Measurements from ENCODE around the gene ALKBH2. TPM values are rescaled to one million over a fixed set of nuclear protein-coding genes. Genes with fewer than 3 reads are reported as not detected.

The ALKBH2 gene
- total RNA-seq, 1 donor, result 20.7 TPM

DNA sequence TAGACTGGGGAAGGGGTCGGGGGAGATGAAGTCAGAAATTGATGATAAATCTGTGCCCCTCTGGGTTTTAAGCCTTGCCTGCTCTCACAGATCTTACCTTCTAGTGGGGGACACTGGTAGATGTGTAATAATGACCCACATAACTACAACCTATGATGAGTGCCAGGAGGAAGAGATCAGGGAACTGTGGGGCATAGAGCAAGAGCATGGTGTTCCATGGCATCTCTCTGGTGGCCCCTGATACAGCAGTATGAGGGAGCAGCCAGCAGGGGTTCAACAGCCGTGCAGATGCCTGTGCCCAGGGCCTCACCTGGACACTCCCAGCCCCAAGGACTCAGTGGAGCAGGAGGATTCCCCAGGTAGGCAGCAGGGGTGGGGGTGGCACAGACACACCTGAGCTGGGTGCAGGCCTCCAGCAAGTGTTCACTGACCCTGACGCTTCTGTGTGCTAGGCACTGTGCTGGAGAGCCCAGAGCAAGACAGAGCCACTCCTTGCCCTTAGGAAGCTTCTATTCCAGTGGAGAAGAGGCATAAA lies 28.1 kb upstream of the ALKBH2 start:
- no peak overlapping the region for H3K4me3 ChIP-seq (ENCODE audit: low read depth, low read length)
- TF ChIP-seq, protein P1, sequence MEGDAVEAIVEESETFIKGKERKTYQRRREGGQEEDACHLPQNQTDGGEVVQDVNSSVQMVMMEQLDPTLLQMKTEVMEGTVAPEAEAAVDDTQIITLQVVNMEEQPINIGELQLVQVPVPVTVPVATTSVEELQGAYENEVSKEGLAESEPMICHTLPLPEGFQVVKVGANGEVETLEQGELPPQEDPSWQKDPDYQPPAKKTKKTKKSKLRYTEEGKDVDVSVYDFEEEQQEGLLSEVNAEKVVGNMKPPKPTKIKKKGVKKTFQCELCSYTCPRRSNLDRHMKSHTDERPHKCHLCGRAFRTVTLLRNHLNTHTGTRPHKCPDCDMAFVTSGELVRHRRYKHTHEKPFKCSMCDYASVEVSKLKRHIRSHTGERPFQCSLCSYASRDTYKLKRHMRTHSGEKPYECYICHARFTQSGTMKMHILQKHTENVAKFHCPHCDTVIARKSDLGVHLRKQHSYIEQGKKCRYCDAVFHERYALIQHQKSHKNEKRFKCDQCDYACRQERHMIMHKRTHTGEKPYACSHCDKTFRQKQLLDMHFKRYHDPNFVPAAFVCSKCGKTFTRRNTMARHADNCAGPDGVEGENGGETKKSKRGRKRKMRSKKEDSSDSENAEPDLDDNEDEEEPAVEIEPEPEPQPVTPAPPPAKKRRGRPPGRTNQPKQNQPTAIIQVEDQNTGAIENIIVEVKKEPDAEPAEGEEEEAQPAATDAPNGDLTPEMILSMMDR (IDR thresholded peaks at IDR 0.05; ENCODE audit: insufficient read depth, low read length), result no peak
- DNase-seq (ENCODE audit: low read depth), result no peak

DNA sequence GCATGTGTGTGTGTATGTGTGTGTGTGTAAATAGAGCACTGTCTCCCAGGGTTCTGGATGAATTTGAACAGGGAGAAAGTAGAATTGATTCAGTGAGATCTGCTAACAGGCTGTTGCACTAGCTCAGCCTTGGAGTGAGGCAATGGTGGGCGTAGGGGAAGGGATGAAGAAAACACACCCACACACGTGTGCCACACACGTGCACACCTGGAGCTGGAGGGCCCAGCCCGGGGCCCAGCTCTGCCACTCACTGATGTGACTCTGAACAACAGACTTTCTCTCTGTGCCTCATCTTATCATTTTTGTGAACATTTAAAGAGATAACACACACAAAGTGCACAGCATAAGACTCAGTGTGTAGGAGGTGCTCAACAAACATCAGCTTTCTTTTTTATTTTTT lies 27.3 kb upstream of the ALKBH2 start:
- H3K4me3 ChIP-seq (ENCODE audit: low read depth, low read length), result no peak overlapping the region
- TF ChIP-seq, protein P1 (IDR thresholded peaks at IDR 0.05; ENCODE audit: insufficient read depth, low read length), result no peak
- DNase-seq (ENCODE audit: low read depth), result no peak

DNA sequence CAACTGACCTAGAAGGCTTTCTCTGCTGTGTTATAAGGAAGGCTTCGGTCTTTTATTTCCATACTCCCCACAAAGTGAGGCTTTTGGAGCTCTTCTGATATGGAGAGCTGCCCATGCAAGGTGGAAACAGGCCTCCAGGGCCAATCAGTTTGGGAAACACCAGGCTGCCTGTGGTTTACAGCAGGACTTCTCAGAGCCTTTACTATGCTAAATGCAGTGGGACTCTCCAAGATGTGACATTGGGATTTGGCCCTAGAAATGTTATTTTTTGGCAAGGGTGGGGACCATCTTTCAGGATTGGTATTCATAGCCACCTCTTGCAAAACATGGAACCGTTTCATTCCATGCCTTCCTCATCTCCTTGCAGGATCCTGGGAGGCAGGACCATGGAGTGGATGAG lies 26.8 kb upstream of the ALKBH2 start:
- DNase-seq (ENCODE audit: low read depth), result no peak
- no peak overlapping the region for H3K4me3 ChIP-seq (ENCODE audit: low read depth, low read length)
- TF ChIP-seq, protein P1 (IDR thresholded peaks at IDR 0.05; ENCODE audit: insufficient read depth, low read length), result no peak

DNA sequence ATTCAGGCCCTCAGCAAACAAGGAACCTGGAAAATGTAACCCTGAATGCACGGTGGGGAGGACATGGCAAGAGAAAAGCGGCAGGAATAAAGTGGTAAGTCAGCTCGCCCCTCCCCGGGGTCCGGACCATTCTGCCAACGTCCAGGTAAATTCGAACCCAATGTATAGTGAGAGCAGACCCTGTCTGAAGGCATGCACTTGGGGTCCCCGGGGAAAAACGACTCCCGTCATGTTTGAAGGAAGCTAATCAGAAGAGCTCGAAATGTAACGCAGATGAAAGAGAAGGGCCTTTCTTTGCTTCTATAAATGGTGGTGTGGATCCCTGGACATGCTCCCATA lies 23.3 kb upstream of the ALKBH2 start:
- TF ChIP-seq, protein P1 (IDR thresholded peaks at IDR 0.05; ENCODE audit: insufficient read depth, low read length), result no peak
- no peak for DNase-seq (ENCODE audit: low read depth)
- H3K4me3 ChIP-seq (ENCODE audit: low read depth, low read length), result no peak overlapping the region

DNA sequence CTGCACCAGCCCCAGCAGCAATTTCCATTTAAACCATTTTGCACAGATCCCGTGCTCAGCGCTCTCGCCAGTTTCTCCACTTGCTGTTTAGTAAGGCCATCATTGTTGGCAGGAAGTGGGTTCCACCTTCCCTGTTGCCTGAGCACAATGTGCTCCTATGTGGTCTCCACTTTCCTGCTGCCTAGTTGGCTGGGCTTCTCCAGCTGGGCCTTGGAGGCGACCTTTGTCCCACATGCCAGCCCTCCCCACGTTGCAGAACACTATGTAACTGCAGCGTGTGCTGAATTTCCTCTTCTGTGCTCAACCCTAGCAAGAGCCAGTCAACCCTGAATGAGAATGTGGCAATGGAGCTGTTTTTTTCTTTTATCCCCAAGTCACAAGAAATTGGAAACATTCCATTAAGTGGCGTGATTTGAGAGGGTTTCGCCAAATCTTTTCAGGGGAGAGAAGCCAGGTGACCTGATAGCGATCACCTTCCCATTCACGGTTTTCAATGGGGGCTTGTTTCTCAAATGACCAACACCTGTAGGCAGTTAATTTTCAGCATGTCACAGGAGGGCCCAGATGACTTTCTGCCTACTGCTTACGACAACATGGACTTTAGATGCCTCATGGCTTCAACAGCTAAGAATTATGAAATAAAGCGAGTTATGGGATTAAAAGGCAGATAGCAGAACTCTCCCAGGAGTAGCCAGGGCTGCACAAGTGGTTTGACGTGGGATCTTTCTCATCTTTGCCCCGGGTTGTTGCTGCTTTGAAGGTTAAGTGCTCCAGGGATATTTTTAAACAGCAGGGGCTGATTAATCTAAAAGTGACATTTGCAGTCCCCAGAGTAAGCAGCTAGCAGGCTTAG lies 22.7 kb upstream of the ALKBH2 start, which contains the start of gene ACACB:
Gene ACACB, plus strand, starts transcription at position 830 of the 853 bp plus-strand sequence. CDS start 22,819 bp downstream, outside the sequence.
- no peak for DNase-seq (ENCODE audit: low read depth)
- TF ChIP-seq, protein P1 (IDR thresholded peaks at IDR 0.05; ENCODE audit: insufficient read depth, low read length), result no peak
- no peak within 1 kb of the TSS for H3K4me3 ChIP-seq (ENCODE audit: low read depth, low read length)

DNA sequence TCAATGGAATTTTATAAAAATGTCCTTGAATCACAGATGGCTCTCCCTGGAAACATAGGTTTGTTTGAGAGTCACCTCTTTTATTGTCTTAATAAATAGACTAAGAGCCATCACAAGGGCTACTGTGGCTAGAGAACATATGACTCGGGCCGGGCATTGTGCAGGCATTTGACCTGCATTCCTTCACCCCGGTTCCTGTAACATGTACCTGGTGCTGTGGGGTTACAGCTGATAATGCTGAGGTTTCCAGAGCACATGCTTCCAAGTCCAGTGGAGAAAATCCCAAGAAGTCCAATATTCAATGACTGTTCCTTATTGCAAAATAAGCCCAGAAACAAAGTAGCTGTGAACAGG lies 22.1 kb upstream of the ALKBH2 start:
- no peak for DNase-seq (ENCODE audit: low read depth)
- TF ChIP-seq, protein P1 (IDR thresholded peaks at IDR 0.05; ENCODE audit: insufficient read depth, low read length), result no peak
- H3K4me3 ChIP-seq (ENCODE audit: low read depth, low read length), result no peak overlapping the region
